Hypothalamus (tissue), 51 donors: Measurements from ENCODE around the gene RAB22A.
"Not testable (repeated sequence)": the region's sequence is repeated elsewhere in the genome, so short reads cannot be mapped to it uniquely, and the experiment has no call there.

Experiments
- DNase-seq, 51 donors: peaks; one replicate each; lab custom pipeline; 2025; lab: John Stamatoyannopoulos, UW

RAB22A gene

GRCh38 chr20:58340853-58341252 lies 31.3 kb downstream of the RAB22A start:
- no peak for DNase-seq

- no peak for DNase-seq
These were observed 32.8 kb downstream of the RAB22A start for GRCh38 chr20:58342104-58342945.

GRCh38 chr20:58344741-58345140 lies 35.2 kb downstream of the RAB22A start:
- no peak for DNase-seq

DNA sequence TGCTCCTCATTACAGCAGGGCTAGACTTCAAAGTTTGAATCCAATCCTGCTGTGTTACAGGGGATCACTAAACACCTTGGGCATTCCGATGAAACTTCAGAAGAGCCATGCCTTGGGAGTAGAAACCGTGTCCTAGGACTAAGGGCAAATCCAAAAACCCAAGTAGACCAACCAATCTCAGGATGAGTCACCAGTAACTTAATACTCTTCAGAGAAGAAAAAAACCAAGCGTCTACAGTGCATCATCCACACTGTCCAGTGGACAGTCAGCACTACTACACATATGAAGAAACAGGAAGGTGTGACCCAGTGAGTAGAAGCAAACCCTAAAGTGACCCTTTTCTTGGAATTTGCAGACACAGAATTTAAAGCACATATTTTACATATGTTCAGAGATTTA lies 40.1 kb downstream of the RAB22A start:
- no peak for DNase-seq

- DNase-seq = no peak
These were observed 43.0 kb downstream of the RAB22A start for GRCh38 chr20:58352468-58352867.

DNA sequence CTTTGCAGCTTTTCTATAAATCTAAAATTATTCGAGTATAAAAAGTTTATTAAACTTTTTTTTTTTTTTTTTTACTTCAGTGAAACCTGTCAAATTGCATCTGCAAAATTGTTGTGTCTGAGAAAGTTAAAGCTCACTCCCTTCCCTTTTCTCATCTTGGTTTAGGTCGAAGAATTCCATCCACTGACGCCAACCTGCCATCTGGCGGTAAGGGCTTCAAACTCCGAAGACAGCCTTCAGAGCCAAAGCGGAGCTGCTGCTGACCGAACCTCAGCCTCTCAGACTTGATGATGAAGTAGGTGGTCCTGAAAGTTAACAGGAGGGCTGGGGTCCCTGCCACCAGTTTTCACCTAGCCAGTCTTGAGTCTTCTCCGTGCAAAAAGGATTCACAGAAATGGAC lies 49.9 kb downstream of the RAB22A start:
- no peak for DNase-seq

DNA sequence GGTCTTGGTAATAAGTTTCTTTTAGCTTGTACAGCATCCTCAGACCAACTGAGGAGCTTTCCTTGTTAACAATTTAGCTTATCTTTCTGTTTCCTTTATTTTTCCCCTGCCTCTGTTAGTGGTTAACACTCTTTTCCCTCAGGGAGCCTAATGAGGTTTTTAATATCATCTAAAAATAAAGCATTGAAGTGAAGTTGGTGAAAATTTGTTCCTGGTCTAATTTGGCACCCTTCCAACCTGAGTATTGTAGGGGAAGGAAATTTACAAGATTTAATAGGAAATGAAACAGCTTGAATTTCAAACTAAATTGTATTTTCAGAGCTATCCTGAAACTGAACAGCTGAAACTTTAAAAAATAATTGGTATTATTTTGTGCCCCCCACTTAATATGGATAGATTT lies 51.4 kb downstream of the RAB22A start:
- no peak for DNase-seq

DNA sequence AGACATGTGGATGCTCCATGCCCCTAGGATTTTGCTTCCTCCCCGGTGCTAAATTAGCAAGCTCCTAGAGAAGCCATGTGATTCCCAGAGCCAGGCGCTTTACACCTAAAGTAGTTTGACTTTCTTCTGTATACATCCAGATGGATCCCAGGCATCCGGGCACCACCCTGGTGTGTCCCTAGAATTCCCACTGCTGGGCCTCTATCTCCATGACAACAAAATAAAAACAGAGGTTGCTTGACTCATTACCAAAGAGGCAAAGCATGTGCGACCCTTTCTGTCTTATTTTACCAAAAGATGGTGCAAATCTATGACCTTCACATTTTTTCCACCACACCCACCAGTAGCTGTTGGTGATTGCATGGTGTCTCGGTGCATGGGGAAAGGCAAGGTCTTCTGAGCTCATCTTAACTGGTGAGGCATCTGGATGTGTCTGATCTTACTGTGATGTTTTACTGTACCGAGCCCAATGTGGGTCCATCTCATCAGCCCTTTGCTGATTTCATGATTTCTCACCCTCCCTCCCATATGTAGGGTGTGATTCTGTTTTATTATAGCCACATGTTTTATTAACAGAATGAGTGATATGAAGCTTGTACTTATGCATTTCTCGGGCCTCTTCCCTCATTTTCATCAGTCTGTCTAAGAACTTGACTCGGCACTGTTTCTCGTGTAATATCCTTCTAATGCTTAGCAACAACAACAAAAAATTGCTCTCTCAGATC lies 52.1 kb downstream of the RAB22A start:
- DNase-seq = no peak

DNA sequence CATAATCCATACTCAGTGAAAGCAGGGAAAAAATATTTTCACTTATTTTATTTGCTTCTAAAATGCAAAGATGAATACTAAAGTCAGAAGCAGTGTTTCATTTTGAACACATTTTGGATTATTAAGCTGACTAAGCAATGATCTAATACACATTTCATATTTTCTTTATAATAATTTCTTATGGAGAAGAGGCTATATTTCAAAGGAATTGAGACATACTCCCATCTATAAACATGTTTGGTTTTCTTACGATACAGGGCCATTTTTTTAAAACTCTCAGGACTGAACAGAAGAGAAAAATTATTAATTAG lies 52.6 kb downstream of the RAB22A start:
- no peak for DNase-seq

DNA sequence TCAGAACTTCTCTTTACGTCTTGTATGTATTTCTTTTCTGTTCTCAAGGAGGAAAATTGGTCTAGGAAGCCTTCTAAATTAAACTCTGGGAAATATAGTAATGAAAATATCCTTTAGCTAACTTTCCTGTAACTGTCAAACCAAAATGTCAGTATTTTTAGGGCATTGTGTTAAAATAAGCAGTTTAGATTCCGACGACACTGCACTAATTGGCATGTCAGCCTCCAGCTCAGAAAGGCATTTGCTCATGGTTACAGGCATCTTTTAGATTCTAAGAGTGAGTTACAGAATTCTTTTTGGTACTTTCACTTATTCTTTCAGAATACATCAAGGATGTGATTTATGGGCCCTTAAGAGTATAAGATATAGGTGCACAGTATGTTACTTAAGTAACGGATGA lies 53.5 kb downstream of the RAB22A start:
- no peak for DNase-seq

- no peak for DNase-seq
These were observed 57.4 kb downstream of the RAB22A start for GRCh38 chr20:58366866-58367265.

GRCh38 chr20:58372806-58373205 lies 63.3 kb downstream of the RAB22A start:
- DNase-seq = no peak

- not testable (repeated sequence) for DNase-seq
These were observed 63.8 kb downstream of the RAB22A start for GRCh38 chr20:58373296-58373695.

DNA sequence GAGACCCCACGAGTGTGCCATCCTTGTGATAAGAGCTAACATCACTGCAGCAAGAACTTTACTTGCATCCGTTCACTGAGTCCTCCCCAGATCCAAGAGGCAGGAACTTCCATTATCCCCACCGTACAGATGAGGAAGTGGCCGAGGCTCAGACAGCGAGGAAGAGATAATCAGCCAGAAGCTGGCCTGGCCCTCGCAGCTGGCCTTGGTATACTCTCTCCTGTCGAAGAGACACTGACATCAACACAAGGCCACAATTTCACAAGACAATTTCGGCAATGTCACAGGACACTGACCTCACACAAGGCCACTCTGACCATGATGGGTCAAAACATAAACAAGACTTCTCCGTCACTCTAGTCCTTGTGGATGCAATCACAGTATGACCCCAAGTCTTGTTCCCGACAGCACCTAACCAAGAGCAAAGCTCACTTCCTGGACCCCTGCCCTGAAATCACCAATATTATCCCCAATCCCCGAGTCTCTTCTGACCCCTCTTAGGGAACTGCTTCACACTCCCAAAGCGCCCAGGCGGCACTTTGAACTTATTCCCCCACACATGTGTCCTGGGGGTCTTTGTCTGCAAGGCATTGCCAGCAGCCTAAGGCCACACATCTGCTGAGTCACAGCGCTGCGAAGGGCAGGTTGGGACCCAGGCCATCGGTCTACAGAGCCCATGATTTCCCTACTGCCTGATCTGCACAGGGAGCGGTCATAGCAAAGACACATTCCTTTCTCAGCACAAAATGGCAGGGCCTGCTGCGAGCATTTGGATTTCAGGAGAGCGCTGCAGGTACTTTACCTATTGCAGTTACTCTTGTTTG lies 64.7 kb downstream of the RAB22A start:
- no peak for DNase-seq

GRCh38 chr20:58374906-58375758 lies 65.6 kb downstream of the RAB22A start:
- DNase-seq = no peak

DNA sequence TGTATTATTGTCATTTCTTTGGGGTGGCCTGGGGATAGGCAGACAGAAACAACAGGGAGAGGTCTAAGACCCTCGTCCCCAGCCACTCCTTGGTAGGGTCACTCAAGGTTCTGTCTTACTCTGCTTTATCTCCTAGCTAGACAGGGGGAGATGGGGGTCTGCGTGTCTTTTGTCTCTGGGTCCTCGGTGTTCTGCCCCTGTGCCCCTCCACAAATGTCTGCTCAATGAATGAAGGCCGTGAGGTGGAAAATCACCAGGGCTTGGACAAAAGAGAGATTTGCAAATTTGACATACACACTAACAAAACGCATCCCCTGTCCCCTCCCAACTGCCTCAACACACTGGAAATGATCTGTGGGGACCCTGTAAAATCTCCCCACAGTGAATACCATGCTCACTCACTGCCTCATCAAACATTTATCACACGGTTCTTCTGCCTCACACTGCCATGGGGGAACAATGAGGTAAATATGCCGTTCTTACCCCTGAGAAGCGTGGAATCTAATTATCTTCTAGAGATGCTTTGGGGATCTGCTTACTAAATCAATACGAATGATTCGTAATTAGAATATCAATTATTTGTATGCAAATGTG lies 66.3 kb downstream of the RAB22A start:
- DNase-seq = no peak

DNA sequence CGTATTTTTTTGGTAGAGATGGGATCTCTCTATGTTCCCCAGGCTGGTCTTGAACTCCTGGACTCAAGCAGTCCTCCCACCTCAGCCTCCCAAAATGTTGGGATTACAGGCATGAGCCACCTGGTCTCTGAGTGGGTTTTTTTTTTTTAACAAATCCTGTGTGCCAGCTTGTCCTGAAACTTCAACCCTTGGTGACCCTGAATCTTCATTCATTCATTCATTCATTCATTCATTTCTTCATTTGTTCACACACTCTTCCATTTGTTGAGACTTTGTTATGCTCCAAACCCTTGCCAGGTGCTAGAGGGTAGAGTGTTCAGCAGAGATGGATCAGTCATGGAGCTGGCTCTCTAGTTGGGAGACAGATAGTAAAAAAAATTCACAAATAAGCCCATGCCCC lies 67.5 kb downstream of the RAB22A start:
- DNase-seq = no peak

GRCh38 chr20:58377766-58378401 lies 68.4 kb downstream of the RAB22A start:
- DNase-seq = no peak

- no peak for DNase-seq
These were observed 69.2 kb downstream of the RAB22A start for GRCh38 chr20:58378704-58379103.

DNA sequence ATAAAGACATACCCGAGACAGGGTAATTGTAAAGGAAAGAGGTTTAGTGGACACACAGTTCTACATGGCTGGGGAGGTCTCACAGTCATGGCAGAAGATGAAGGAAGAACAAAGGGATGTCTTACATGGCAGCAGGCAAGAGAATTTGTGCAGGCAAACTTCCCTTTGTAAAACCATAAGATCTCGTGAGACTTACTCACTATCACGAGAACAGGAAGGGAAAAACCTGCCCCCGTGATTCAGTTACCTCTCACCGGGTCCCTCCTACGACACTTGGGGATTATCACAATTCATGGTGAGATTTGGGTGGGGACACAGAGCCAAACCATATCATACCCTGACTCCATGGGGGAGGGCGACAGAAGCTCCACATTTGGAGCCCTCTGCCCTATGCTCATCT lies 72.1 kb downstream of the RAB22A start:
- no peak for DNase-seq
